Left lung (tissue), 10 donors: ENCODE results near the gene SLC28A3. TPM values are rescaled to one million over a fixed set of nuclear protein-coding genes. Genes with fewer than 3 reads are reported as not detected.

Source experiments
- ATAC-seq: fragments of 200-7000 bp; cut with Tn5 transposase; one replicate; pipeline ENCODE4 v1.9.1; 2020; ENCODE audit warnings: moderate library complexity
- DNase-seq, 4 donors: peaks; one replicate each; pipeline ENCODE4 v3.0.0-alpha.2; 2013 to 2020
- H3K27ac ChIP-seq, 2 donors: fragments of 200-600 bp; sonication (generic) in 1 of 2; one replicate each; pipeline versions ENCODE4 v1.5.0 to v1.8.0; 2020 to 2021
- H3K27me3 ChIP-seq, 2 donors: fragments of 200-600 bp; sonication (generic) in 1 of 2; one replicate each; pipeline versions ENCODE4 v1.5.0 to v1.8.0; 2020 to 2021
- H3K36me3 ChIP-seq, 2 donors: fragments of 200-600 bp; sonication (generic) in 1 of 2; one replicate each; pipeline versions ENCODE4 v1.5.0 to v1.8.0; 2020 to 2021
- H3K4me1 ChIP-seq, 2 donors: fragments of 200-600 bp; one replicate each; pipeline ENCODE4 v1.8.0; 2021
- H3K4me3 ChIP-seq, 2 donors: fragments of 200-600 bp; sonication (generic) in 1 of 2; one replicate each; pipeline versions ENCODE4 v1.5.0 to v1.8.0; 2020 to 2021; ENCODE audit warnings: mild to moderate bottlenecking in 1 of 2
- H3K9me3 ChIP-seq, 2 donors: fragments of 200-600 bp; sonication (generic) in 1 of 2; one replicate each; pipeline versions ENCODE4 v1.5.0 to v1.8.0; 2020 to 2021
- CTCF ChIP-seq, 2 donors: fragments of 200-600 bp; sonication (generic) in 1 of 2; IDR thresholded peaks; one replicate each; pipeline versions ENCODE4 v1.5.0 to v1.8.0; 2021; ENCODE audit warnings: antibody characterized with exemption in 2 of 2
- intact Hi-C, 2 donors: fragments of 100-400 bp; cut with DNase I; formaldehyde crosslinking; loops; one replicate each; pipeline versions ENCODE4 v1.11.2 to v1.14.2; 2022
- polyA plus RNA-seq, 6 donors: library from polyadenylated mRNA; unstranded; fragments of 120-200 nt; gene quantifications; one replicate each; pipeline ENCODE4 v1.2.1, GENCODE V29; 2013; ENCODE audit not compliant: insufficient read length in 6 of 6
- total RNA-seq, 2 donors: library from RNA; stranded (reverse); fragmentation: NEBNext Ultra II Directional; extraction: Animal tissue kit (Norgen Biotek cat#: 25700); gene quantifications; one replicate each; pipeline ENCODE4 v1.2.1, GENCODE V29; 2021
- donor health status: DM: no; HTN: yes; CAD: no.
- donor health status: DM: no; HTN: no; CAD: no.

Gene SLC28A3
- total and polyA plus RNA-seq, 8 donors, result 0.23 to 1.5 (median 0.30) TPM

GRCh38 chr9:84228130-84228720, 112.3 kb downstream of the SLC28A3 start:
- intact Hi-C loops, result no loop called here
- H3K4me1 ChIP-seq, result no peaks in the 10 kb centered on the region
- H3K9me3 ChIP-seq, result no peaks in the 10 kb centered on the region
- no peak for TF ChIP-seq CTCF (IDR thresholded peaks at IDR 0.05)
- DNase-seq (peak in 1 of 4 donors; percentile 33), ATAC-seq (no peak)
- H3K4me3 ChIP-seq, result no peak overlapping the region
- H3K27me3 ChIP-seq, result no peaks in the 10 kb centered on the region
- H3K36me3 ChIP-seq, result no peaks in the 10 kb centered on the region
- no peak overlapping the region for H3K27ac ChIP-seq

- H3K27ac ChIP-seq, result no peak overlapping the region
- H3K9me3 ChIP-seq, result peaks cover 0 to 4% of the 10 kb centered on the region in 2 donors
- H3K36me3 ChIP-seq, result no peaks in the 10 kb centered on the region
- peak; percentile 79 for ATAC-seq
- no peak overlapping the region for H3K4me3 ChIP-seq
- intact Hi-C loops, result no loop called here
- no peak for DNase-seq
- no peaks in the 10 kb centered on the region for H3K27me3 ChIP-seq
- TF ChIP-seq CTCF (IDR thresholded peaks at IDR 0.05), result no peak
- no peaks in the 10 kb centered on the region for H3K4me1 ChIP-seq
These were observed 114.4 kb downstream of the SLC28A3 start for GRCh38 chr9:84226126-84226525.
